ENCODE data around the gene PDK4. TPM values are rescaled to one million over a fixed set of nuclear protein-coding genes. Genes with fewer than 3 reads are reported as not detected.

The PDK4 gene
- total RNA-seq, 4 donors from 2014 or later = 134 to 510 (median 273) TPM

GRCh38 chr7:95546647-95547046 lies 49.7 kb downstream of the PDK4 start:
- no peak for DNase-seq
- H3K4me3 ChIP-seq = no peak overlapping the region
- peak overlapping the region; percentile 85 to 94 (median 90) for H3K27ac ChIP-seq
- H3K4me1 ChIP-seq = peaks cover 33 to 74% (median 46%) of the 10 kb centered on the region in 4 donors
- 47 to 73% methylated on average over 2 to 4 of the region's 4 CpGs for WGBS, 2 donors (ENCODE audit: low coverage in 1 of 2)
- no peaks in the 10 kb centered on the region for H3K9me3 ChIP-seq
- intact Hi-C loops (cut with DNase I; ENCODE audit: low total_unique reads) = loop anchor here (5.0 kb wide), 1 partner anchor 51 kb away; the partner anchor contains the start of gene PDK4
- no peaks in the 10 kb centered on the region for H3K27me3 ChIP-seq
- TF ChIP-seq POLR2A (IDR thresholded peaks at IDR 0.05) (no peak), CTCF (IDR thresholded peaks at IDR 0.05) (no peak), POLR2AphosphoS5 (IDR thresholded peaks at IDR 0.05) (no peak), EP300 (IDR thresholded peaks at IDR 0.05; ENCODE audit: low read depth) (no peak)
- in situ Hi-C loops (cut with MboI; ENCODE audit: low pct_ligation_motif_present in 1 of 4, low pct_unique_long_range_greater_than_20kb in 1 of 4, low sequenced_read_pairs in 3 of 4) = loop anchor here in 2 of 4 donors (10.0 kb wide), 1 partner anchor 138 kb away; no protein-coding TSS in a partner anchor
- no peaks in the 10 kb centered on the region for H3K36me3 ChIP-seq

- Histone ChIP-seq H3K4me1 (peaks cover 24 to 64% (median 37%) of the 10 kb centered on the region in 4 donors), H3K27ac (peak overlapping the region; percentile 85 to 94 (median 90)), H3K9me3 (no peaks in the 10 kb centered on the region), H3K36me3 (no peaks in the 10 kb centered on the region), H3K4me3 (peak overlapping the region in 1 of 4 donors; percentile 44), H3K27me3 (no peaks in the 10 kb centered on the region)
- in situ Hi-C loops (cut with MboI; ENCODE audit: low pct_ligation_motif_present in 1 of 4, low pct_unique_long_range_greater_than_20kb in 1 of 4, low sequenced_read_pairs in 3 of 4) (loop anchor here in 2 of 4 donors (10.0 kb wide), 1 partner anchor 139 kb away; no protein-coding TSS in a partner anchor), intact Hi-C loops (cut with DNase I; ENCODE audit: low total_unique reads) (loop anchor here (2.0 to 5.0 kb wide), 2 partner anchors 52 to 139 kb away; partner anchors contain the start of gene PDK4)
- 96% methylated on average over 1 of the region's 1 CpG; no CpG with 5 or more reads in 1 of the 2 donors for WGBS, 2 donors (ENCODE audit: low coverage in 1 of 2)
- no peak for DNase-seq
- TF ChIP-seq POLR2AphosphoS5 (IDR thresholded peaks at IDR 0.05) = no peak
- TF ChIP-seq POLR2A (IDR thresholded peaks at IDR 0.05) = no peak
- no peak for TF ChIP-seq CTCF (IDR thresholded peaks at IDR 0.05)
- no peak for TF ChIP-seq EP300 (IDR thresholded peaks at IDR 0.05; ENCODE audit: low read depth)
Measured at GRCh38 chr7:95545673-95546072, 50.6 kb downstream of the PDK4 start.

- TF ChIP-seq POLR2A (IDR thresholded peaks at IDR 0.05) (no peak), EP300 (IDR thresholded peaks at IDR 0.05; ENCODE audit: low read depth) (no peak), CTCF (IDR thresholded peaks at IDR 0.05) (peak; percentile 58 to 82 (median 69)), POLR2AphosphoS5 (IDR thresholded peaks at IDR 0.05) (peak in 2 of 3 donors; percentile 51 to 76)
- peak; percentile 73 for DNase-seq
- Histone ChIP-seq H3K9me3 (no peaks in the 10 kb centered on the region), H3K27ac (peak overlapping the region; percentile 85 to 94 (median 90)), H3K4me1 (peaks cover 20 to 58% (median 32%) of the 10 kb centered on the region in 4 donors), H3K4me3 (peak overlapping the region in 2 of 4 donors; percentile 12 to 44), H3K27me3 (no peaks in the 10 kb centered on the region), H3K36me3 (no peaks in the 10 kb centered on the region)
- WGBS, 2 donors (ENCODE audit: low coverage in 1 of 2) = 3 to 16% methylated on average over 3 of the region's 3 CpGs
- in situ Hi-C loops (cut with MboI; ENCODE audit: low pct_ligation_motif_present in 1 of 4, low pct_unique_long_range_greater_than_20kb in 1 of 4, low sequenced_read_pairs in 3 of 4) = loop anchor here in 2 of 4 donors (10.0 kb wide), 1 partner anchor 140 kb away; no protein-coding TSS in a partner anchor
- intact Hi-C loops (cut with DNase I; ENCODE audit: low total_unique reads) = loop anchor here (2.0 to 5.0 kb wide), 2 partner anchors 52 to 140 kb away; partner anchors contain the start of gene PDK4
Measured at GRCh38 chr7:95545007-95545615, 51.2 kb downstream of the PDK4 start.

- peak overlapping the region in 2 of 4 donors; percentile 85 to 91 for H3K27ac ChIP-seq
- in situ Hi-C loops (cut with MboI; ENCODE audit: low pct_ligation_motif_present in 1 of 4, low pct_unique_long_range_greater_than_20kb in 1 of 4, low sequenced_read_pairs in 3 of 4) = loop anchor here in 3 of 4 donors (5.0 to 10.0 kb wide), 2 partner anchors 133 to 141 kb away; no protein-coding TSS in a partner anchor
Measured at GRCh38 chr7:95544171-95544570, 52.1 kb downstream of the PDK4 start.

More at GRCh38 chr7:95544171-95544570, 52.1 kb downstream of the PDK4 start:
- peaks cover 13 to 49% (median 25%) of the 10 kb centered on the region in 4 donors for H3K4me1 ChIP-seq
- H3K9me3 ChIP-seq = no peaks in the 10 kb centered on the region
- H3K27me3 ChIP-seq = no peaks in the 10 kb centered on the region
- no peaks in the 10 kb centered on the region for H3K36me3 ChIP-seq
- intact Hi-C loops (cut with DNase I; ENCODE audit: low total_unique reads) = loop anchor here (2.0 kb wide), 1 partner anchor 141 kb away; no protein-coding TSS in a partner anchor
- DNase-seq = no peak
- no peak for TF ChIP-seq EP300 (IDR thresholded peaks at IDR 0.05; ENCODE audit: low read depth)
- TF ChIP-seq POLR2A (IDR thresholded peaks at IDR 0.05) = no peak
- no peak for TF ChIP-seq CTCF (IDR thresholded peaks at IDR 0.05)
- no peak for TF ChIP-seq POLR2AphosphoS5 (IDR thresholded peaks at IDR 0.05)
- no peak overlapping the region for H3K4me3 ChIP-seq
- WGBS, 2 donors (ENCODE audit: low coverage in 1 of 2) = 79 to 100% methylated on average over 1 of the region's 1 CpG

Measured in transverse colon (tissue), 4 donors.